Activated naive CD4-positive, alpha-beta T cell (primary cell): Measurements from ENCODE around the gene CALB2.

Experiments
- DNase-seq, 4 experiments: peaks; one replicate each; lab custom pipeline; 2025; lab: John Stamatoyannopoulos, UW

The CALB2 gene

GRCh38 chr16:71426880-71427615, 68.5 kb downstream of the CALB2 start:
- DNase-seq = no peak

GRCh38 chr16:71428385-71428784, 69.9 kb downstream of the CALB2 start:
- DNase-seq = no peak

- no peak for DNase-seq
These were observed 70.4 kb downstream of the CALB2 start for GRCh38 chr16:71428883-71429282.

- no peak for DNase-seq
These were observed 71.1 kb downstream of the CALB2 start for GRCh38 chr16:71429581-71429980.

- no peak for DNase-seq
These were observed 72.2 kb downstream of the CALB2 start for GRCh38 chr16:71430744-71431143.

- no peak for DNase-seq
These were observed 72.7 kb downstream of the CALB2 start for GRCh38 chr16:71431176-71431575.

GRCh38 chr16:71431991-71432390, 73.5 kb downstream of the CALB2 start:
- DNase-seq = no peak

GRCh38 chr16:71432906-71433305, 74.4 kb downstream of the CALB2 start:
- DNase-seq = no peak

- no peak for DNase-seq
These were observed 78.0 kb downstream of the CALB2 start for GRCh38 chr16:71436473-71436872.

- DNase-seq = no peak
These were observed 81.0 kb downstream of the CALB2 start for GRCh38 chr16:71439523-71439922.
